Right kidney (tissue), 1 donor: ENCODE results near the gene NOL4L.

Experiments
- DNase-seq: peaks from one replicate; pipeline ENCODE4 v3.0.0-alpha.2; 2016

NOL4L gene

DNA sequence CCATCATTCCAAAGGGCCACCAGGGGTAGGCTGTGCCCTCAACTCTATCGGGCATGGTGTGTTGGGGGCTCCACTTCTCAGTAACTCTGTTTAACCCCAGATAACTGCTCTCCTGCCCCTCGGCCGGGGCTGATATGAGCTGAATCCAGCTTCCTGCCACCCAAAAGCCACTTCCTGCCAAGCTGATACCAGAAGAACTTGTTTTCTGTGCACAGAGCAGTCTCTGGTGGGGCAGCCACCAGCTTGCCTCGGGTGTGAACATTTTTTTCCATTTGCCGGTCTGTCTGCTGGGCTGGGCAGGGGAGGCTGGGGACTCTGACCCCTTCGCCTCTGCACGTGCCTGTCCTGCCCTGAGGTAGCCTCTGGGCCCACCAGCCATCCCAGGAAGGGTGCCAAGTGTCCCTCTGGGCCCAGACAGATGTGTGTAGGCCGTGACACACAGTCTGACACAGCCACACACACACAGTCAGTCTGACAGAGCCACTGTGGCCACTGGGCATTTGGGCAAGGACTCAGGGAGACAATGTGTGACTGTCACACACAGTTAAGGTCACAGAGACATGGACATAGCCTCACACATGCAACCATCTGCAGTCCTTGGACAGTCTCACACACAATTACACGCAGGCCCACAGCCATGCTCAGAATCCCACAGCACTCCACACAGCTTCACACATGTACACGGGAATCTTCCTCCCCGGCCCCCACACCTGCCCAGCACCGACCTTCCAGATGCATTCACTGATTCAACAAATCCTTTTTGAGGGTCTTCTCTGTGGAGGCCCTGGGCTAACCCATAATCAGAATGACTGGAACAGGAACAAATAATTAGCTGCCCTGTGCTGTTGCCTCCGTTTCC is 45.1 kb downstream of the NOL4L start:
- DNase-seq, result no peak

DNA sequence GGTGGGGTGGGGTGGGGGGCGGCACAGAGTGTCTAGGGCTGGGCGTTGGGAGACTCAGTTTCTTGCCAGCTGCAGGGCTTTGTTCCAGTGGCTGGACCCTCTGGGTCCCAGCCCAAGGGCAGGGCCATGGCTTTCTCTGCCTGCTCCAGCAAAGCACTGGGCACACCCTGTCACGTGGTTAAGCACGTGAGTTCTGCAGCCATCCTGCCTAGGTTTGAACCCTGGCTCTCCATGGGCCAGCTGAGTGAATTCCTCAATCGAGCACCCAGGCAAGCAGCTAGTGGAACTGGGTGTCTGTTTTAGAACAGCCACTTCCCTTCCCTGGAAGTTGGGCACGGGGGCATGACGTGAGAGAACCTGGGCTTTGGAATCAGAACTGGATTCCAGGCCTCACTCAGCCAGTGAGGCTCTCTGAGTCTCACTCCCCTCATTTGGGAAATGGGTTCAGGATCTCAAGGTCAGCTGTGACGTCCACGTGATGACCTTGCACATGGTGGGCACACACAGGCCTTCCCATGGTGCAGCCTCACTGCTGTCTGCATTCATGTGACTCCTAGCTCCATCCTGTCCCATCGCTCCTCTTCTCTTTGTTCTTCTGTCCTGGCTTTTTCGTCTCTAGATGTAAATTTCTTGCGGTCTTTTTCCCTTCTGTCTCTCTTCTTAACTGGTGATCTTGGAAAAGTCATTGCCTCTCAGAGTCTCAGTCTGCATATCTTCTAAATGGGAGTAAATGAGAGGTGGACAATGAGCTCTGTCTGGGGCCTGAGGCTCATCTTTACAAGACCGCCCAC is 45.9 kb downstream of the NOL4L start:
- no peak for DNase-seq

DNA sequence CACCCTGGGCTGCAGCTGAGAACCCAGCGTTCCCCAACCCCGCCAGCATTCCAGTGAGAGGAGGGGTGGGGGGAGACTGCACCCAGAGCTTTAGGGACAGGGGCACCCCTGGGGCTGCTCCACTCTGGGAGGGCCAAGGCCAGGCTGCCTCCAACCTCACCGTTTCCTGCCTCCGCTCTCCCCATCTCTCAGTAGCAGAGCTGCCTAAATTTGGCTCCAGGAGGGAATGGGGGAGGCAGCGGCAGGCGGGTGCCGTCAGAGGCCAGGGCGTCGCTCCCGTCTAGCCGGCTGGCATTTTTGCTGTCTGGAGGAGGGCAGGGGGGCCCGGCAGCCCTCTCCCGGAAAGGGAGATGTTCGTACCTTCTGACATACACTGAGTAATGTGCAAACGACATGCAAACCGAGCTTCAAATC is 46.6 kb downstream of the NOL4L start:
- DNase-seq, result peak; percentile 69

DNA sequence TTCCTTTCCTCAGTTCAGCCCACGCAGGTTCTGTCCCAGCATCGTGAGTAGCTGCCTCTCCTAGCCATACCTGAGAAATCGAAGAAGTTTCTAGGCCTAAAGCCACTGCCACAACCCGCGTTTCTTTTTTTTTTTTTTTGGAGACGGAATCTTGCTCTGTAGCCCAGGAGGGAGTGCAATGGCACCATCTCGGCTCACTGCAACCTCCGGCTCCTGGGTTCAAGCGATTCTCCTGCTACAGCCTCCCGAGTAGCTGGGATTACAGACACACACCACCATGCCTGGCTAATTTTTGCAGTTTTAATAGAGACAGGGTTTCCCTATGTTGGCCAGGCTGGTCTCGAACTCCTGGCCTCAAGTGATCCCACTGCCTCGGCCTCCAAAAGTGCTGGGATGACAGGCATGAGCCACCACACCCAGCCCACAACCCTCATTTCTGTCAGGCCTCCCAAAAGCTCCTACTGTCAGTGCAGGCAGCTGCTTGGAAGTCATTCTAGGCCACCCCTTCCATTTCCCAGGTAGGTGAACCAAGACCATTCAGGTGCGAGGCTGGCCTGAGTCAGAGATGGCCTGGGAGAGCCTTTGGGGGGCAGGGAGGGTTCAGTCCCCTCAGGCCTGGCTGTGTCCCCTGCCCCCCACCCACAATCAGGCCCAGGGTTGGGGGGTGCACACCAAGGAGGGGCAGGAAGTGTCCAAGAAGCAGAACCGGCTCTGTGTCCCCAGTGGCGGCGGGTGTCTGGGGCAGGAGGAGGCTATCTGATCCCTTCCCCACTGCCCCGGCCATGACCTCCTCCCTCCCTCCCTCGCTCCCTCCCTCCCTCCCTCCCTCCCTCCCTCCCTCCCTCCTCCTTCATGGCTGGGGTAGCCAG is 47.2 kb downstream of the NOL4L start:
- DNase-seq, result no peak

DNA sequence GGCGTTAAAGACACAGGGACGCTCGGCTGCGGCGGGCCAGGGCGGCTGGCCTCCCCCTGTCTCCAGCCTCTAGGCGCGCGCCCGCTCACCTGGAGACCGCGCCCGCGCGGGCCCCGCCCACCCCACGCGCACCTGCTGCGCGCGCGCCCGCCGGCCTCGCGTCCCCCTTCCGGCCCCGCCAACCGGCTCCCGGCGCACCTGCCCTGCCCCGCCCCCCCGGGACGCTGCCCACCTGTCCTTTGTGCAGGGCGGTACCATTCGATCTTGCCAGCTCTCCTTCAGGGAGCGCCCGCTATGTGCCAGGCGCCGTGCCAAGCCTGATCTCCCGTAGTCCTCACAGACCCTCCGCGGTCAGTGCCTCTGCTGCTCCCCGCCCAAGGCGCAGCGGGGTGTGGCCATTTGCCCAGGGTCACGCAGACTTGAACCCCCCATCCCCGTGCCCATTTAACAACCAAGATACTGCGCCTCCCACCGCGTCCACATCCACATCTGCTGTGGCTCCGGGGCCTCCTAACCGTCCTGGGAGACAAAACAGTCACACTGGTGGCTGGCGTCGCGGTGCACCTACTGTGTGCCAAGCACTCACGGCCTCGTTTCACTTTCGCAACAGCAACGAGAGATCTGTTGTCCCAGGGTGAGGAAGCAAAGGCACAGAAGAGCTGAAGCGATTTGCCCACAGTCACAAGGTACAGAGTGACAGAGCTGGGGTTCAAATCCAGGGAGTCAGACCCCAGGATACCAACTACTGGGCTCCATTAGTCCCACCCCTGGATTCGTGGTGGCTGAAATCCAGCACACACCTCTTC is 48.1 kb downstream of the NOL4L start:
- no peak for DNase-seq

DNA sequence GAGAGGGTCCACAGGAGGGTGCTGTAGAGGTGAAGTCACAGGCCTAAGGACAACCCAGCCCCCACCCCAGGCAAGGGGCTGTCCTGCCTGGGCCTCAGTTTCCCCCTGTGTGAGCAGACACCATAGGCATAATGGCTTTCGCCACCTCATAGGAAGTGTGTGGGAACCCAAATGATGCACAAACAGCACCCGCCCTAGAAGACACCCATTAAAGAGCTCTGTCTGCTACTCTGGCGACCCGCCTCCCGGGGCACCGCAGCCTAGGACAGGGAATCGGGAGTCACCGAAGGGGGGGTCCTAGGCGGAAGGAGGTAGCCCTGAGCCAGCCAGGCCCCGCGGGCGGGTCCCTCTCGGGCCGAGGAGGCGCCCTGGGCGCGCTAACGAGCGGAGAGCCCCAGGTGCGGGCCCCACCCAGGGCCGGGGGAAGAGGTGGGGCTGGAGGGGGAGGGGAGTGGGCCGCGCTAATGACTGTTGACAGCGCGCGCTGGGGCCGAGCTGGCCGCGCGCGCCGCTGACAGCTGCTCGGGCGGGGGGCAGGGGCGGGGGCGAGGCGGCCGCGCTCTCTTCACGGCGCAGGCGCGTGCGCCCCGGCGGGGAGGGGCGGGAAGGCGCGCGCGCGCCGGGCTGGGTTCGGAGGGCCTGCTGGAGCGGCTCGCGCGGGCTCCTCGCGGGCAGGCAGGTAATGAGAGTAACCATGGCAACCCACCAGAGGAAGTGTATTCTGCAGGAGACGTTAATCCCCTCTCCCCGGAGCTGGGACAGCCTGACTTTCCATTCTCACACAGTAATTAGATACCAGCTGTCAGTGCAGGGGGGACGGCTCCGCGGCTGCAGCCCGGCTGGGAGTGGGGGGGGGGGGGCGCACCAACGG is 48.9 kb downstream of the NOL4L start:
- peak; percentile 59 for DNase-seq

DNA sequence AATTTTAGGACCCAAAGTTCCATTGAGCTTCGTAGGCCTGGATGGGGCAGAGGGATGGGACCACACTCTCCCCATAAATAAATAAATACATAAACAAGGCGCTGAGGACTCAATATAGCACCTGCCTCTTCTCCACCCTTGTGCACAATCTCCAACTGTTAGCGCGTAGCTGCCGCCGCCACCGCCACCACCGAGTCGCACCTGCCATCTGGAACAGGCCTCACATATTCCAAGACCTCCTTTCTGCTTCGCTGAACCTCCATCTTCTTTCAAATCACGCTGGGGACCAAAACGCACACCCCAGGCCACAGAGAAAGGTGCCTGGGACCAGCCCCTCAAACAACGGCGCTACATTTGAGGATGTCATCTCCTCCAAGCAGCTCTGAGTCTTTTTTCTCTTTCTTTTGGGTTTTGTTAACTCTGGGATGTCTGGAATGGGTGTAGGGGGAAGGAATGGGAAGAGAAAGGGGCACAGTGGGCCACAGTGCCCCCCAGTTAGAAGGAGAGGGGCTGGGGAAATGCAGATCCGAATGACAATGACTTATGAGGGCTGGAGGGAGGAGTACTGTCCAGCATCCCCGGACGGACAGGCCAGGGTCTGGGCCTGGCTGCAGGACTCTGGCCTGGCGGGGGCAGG is 49.7 kb downstream of the NOL4L start:
- no peak for DNase-seq

DNA sequence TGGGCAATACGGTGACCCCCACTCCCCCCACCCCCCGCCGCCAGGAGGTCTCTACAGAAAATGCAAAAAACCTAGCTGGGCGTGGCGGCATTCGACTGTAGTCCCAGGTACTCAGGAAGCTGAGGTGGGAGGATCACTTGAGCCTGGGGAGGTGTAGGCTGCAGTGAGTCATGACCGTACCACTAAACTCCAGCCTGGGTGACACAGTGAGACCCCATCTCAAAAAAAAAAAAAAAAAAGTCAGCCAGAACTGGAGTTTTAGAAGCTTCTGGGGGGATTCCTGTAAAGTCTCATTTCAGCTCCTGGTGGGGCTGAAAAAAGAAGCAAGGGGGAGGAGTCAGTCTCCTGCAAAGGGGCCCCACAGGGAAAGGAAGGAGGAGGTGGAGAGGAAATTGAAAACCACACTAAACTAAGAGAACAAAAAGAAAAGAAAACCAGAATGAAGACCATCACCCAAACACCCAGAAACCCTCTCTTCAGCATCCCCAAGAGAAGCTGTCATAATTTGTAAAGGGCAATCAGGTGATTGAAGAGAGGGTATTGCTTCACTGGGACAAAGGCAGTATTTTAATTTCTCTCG is 50.4 kb downstream of the NOL4L start:
- DNase-seq, result no peak

DNA sequence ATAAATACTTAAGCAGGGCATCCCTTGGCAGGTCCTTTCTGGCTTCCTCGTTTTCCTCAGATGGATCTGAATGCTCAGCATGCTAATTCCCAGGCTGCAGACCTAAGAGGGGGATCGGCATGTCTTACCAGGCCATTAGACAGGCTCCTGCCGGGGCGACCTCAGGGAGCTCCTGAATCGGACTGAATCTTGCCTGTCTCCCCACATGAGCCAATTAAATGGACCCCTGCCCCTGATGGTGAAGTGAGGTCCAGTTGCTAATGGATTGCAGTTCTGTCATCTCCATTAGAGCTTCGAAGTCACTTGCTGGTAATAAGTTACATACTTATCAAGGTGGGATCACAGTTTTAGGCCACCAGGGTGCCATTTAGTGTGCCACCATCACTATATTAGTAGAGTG is 51.4 kb downstream of the NOL4L start:
- no peak for DNase-seq

DNA sequence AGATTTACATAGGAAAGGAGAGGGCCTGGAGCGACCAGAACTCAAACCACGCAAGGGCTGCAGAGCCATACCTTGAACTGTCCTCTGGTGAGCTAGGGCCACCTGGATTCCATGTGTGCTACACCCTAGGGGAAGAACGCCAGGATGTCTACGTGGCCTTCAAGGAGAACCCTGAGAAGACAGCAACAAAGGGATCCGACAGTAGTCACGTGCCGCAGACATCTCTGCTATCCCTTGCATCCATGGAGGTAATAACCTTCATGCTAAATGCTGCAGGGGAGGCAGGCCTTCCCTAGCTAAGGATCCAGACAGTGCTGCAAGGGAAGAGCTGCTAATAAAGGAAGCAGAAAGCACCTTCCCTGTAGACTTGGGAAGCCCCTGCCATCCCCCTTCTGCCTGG is 52.9 kb downstream of the NOL4L start:
- no peak for DNase-seq

DNA sequence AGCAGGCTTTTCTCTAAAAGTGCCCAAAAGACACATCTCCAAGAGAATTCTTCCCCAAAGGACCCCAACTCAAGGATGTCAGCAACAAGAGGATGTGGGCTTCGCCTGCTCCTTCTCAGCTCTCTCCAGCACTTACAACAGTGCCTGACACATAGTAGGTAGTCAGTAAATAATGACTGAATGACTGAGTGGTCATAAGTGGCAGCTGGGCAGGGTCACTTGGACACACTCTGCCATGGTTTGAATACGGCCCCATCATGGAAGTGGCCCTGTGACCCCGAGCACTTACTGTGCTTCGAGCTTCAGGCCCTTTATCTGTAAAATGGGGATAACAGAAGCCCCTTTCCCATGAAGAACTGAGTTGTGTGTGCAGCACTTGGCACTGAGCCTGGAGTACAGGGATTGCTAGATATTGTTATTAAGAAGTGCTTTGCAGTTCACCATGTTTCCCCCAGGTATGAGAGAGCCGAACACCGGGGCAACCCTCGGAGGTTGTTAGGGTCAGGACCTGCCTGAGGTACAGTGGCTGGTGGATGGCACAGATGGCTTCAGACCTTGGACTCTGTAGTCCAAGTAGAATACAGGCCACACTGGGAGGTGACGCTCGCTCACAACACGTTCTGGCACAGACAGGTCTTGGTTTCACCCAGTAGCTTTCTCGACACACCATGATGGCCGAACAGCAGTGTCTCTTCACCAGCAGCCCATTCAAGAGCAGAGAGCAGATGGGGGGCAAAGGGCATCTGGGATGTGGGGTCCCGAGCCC is 56.0 kb downstream of the NOL4L start:
- DNase-seq, result no peak

DNA sequence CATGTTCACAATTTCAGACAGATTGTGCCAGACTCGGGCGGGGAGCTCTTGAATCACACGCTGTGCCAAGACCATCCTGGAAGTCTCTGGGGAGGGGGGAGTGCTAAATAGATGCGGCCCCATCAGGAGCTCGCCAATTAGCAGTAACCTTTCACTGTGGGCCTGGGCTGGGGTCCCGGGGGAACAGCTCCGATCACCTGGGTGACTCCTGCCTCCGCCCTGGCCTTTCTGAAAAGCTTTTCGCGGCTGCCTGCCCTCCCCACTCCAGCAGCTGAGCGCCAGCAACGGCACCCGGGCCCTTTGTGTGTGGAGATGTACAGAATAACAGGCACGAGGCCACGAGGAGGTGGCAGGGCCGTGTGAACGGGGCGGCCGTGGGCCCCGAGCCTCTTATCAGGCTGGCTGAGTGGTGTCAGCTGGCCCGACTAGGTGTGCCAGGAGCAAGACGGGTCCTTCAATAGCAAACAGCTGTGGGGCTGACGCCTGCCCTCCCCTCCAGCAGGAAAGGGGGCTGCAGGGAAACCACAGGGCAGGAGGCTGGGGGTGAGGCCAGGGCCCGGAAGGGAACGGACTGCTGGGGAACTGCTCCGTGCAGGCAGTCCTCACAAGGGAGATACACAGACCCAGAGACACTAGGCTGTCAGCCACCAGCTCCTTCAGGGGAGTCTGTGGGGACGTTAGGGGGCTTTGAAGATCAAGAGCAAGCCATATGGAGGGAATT is 56.8 kb downstream of the NOL4L start:
- no peak for DNase-seq

DNA sequence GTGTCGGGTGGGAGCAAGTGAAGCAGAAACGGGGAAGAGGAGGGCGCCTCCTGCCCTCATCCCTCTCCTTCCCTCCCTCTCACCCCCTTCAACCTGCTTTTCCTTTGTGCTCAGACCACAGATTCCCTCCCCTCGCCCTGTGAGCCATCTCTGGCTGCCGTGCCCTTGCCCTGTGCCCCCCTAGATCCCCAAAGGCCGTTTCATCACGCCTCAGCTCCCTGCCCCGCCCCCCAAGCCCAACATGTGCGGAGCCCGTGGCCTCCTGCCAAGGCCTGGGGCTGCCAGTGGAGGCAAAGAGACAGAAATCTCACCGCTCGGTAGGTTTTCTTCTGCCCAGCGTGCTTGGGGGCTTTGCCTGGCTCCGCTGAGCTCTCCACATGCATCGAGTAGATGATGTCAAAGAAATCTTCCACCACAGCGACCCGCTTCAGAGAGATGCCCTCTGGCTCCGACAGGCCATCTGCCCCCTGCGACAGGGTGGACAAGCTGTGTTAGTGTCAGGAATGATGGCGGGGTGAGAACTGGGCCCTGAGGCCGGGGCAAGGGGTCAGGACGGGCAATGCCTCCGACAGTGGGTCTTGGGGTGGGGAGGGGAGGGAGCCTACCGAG is 57.6 kb downstream of the NOL4L start:
- DNase-seq, result no peak

DNA sequence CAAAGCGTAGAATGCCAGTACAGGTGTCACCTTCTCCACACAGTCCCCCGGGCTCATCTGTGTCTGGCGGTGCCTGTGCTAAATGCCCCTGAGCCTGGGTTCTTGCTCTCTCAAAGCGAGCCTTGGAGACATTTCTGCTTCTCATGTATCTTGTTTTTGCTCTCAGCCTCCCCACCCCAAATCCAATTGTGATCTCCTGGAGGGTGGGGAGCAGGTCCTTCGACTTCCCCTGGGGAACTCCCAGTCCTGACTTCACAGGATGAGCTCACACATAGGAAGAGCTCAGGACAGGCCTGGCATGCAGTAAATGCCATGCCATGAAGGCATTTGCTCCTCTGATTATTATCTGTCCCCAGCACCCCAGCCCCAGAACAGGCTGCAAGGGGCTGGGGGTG is 58.1 kb downstream of the NOL4L start:
- no peak for DNase-seq

DNA sequence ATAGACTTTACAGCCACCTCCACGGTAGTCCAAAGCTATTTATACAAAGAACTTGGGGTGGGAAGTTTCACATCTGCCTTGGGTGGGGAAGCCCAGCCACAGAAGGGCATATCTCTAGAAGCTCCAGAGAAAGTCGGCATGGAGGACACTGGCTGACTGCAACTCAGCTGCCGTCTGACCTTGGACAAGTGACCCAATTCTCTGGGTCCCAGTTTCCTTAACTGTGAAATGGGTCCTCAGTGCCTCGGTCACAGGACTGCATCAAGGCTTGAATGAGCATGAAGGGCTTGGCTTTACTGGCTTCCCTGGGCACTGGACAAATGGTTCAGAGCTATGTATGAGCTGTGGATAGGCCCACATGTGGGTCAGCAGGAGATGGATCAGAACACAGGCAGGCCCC is 58.6 kb downstream of the NOL4L start:
- DNase-seq, result no peak

DNA sequence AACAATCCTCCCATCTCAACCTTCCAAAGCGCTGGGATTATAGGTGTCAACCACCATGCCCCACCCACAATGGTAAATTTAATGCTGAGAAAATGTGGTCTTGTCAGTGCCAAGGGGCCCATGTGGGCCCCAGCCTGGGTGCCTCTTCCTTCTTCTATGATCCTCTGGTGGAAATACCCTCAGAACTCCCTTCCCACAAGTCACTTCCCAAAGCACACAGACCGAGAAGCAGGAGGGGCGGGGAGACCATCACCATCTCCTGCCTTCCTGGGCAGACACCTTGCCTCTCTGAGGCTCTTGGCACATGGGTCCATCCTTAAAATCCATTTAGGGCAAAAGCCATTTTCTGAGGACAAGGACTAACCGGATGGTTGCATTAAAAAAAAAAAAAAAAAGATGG is 59.0 kb downstream of the NOL4L start:
- no peak for DNase-seq

DNA sequence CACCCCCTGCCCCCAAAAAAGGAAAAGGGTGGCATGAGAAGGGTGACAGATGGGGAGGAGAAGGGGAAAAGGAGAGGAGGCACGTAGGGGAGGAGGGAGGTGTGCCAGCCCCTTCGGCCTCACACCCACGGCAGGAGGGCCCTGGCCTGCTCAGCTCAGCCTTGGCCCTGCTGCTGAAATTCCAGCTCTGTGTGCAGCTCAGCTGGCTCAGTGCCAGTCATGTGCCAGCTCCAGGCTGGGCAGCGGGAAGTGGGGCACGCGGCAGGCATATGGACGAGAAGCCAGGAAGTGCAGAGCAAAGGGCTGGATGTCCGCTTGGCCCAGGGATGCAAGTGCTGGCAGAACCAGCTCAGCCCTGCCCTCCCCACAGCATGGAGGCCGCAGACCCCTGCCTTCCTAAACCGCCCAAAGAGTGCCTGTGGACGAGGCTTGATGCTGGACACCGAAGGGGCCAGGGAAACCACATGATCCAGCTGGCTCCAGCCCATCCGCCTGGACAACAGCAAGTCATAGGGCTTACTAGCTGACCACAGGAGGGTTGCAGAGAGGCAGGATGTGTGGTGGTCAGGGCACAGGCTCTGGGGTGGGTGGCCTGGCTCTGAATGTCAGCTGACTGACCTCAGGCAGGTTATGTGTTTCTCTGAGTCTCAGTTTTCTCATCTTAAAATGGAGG is 60.2 kb downstream of the NOL4L start:
- no peak for DNase-seq
